ENCODE data around the gene COL8A1. TPM values are rescaled to one million over a fixed set of nuclear protein-coding genes. Genes with fewer than 3 reads are reported as not detected.

The COL8A1 gene
- total and polyA plus RNA-seq, 3 donors from 2014 or later = 1.1 to 11.5 (median 1.3) TPM

DNA sequence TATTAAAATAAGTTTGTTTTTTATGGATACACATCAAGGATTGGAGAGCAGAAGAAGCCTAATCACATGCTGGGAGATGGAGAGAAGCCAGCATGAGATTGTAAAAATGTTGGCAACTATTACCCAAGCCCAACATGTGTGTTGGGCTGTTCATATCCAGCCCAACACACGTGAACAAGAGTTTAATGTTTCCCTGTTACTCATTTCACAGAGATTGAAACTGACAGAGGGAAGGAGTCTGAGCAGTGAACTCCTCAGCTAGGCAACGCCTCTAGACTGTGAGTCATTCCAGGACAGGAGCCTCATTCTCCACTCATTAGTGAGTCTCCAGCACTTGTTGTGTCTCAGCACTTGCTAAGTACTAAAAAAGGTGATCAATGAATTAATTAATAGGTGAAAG, 136.1 kb downstream of the COL8A1 start:
- intact Hi-C loops (cut with DNase I; ENCODE audit: low total_unique reads) = no loop called here
- Histone ChIP-seq H3K4me3 (no peak overlapping the region), H3K9me3 (no peaks in the 10 kb centered on the region), H3K36me3 (ENCODE audit: low read depth, missing control alignments) (no peaks in the 10 kb centered on the region), H3K27ac (no peak overlapping the region), H3K4me1 (no peaks in the 10 kb centered on the region), H3K27me3 (no peaks in the 10 kb centered on the region)
- WGBS, 2 donors = 62 to 67% methylated on average over 2 of the region's 2 CpGs
- DNase-seq = no peak
- TF ChIP-seq POLR2A (IDR thresholded peaks at IDR 0.05) = no peak
- TF ChIP-seq, protein P1, sequence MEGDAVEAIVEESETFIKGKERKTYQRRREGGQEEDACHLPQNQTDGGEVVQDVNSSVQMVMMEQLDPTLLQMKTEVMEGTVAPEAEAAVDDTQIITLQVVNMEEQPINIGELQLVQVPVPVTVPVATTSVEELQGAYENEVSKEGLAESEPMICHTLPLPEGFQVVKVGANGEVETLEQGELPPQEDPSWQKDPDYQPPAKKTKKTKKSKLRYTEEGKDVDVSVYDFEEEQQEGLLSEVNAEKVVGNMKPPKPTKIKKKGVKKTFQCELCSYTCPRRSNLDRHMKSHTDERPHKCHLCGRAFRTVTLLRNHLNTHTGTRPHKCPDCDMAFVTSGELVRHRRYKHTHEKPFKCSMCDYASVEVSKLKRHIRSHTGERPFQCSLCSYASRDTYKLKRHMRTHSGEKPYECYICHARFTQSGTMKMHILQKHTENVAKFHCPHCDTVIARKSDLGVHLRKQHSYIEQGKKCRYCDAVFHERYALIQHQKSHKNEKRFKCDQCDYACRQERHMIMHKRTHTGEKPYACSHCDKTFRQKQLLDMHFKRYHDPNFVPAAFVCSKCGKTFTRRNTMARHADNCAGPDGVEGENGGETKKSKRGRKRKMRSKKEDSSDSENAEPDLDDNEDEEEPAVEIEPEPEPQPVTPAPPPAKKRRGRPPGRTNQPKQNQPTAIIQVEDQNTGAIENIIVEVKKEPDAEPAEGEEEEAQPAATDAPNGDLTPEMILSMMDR (IDR thresholded peaks at IDR 0.05) = no peak

DNA sequence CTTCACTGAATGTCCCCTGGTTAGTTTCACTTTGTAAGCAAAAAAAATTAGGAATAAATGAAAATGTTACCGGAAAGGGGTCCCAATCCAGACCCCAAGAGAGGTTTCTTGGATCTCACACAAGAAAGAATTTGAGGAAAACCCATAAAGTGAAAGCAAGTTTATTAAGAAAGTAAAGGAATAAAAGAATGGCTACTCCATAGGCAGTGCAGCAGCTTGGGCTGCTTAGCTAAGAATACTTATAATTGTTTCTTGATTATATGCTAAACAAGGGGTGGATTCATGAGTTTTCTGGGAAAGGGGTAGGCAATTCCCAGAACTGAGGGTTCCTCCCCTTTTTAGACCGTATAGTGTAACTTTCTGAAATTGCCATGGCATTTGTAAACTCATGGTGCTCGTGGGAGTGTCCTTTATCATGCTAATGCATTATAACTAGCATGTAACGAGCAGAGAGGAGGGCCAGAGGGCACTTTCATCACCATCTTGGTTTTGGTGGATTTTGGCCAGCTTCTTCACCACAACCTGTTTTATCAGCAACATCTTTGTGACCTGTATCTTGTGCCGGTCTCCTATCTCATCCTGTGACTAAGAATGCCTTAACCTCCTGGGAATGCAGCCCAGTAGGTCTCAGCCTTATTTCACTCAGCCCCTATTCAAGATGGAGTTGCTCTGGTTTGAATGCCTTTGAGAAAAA, 138.3 kb downstream of the COL8A1 start:
- TF ChIP-seq, protein P1 (IDR thresholded peaks at IDR 0.05) = no peak
- TF ChIP-seq POLR2A (IDR thresholded peaks at IDR 0.05) = no peak
- Histone ChIP-seq H3K4me1 (no peaks in the 10 kb centered on the region), H3K4me3 (no peak overlapping the region), H3K27me3 (no peaks in the 10 kb centered on the region), H3K27ac (no peak overlapping the region), H3K36me3 (ENCODE audit: low read depth, missing control alignments) (no peaks in the 10 kb centered on the region), H3K9me3 (no peaks in the 10 kb centered on the region)
- no peak for DNase-seq
- intact Hi-C loops (cut with DNase I; ENCODE audit: low total_unique reads) = no loop called here
- 68 to 72% methylated on average over 5 of the region's 5 CpGs for WGBS, 2 donors

DNA sequence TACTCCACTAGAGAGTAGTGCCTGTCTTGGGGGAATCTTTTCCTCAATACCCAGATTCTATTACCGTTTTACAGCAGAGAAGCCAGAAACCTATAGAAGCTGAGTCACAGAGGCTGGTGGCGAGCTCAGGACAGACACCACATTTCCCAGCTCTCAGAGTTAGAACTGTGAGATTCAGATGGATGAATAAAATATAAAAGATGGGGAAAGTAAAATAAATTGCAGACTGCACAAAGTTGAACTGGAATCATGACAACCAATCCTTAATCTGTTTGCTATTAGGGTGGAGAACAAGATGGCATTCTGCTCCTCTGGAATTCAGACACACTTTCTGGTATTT, 138.8 kb downstream of the COL8A1 start:
- Histone ChIP-seq H3K36me3 (ENCODE audit: low read depth, missing control alignments) (no peaks in the 10 kb centered on the region), H3K27ac (no peak overlapping the region), H3K4me1 (no peaks in the 10 kb centered on the region), H3K27me3 (no peaks in the 10 kb centered on the region), H3K4me3 (no peak overlapping the region), H3K9me3 (no peaks in the 10 kb centered on the region)
- intact Hi-C loops (cut with DNase I; ENCODE audit: low total_unique reads) = no loop called here
- 87 to 92% methylated on average over 2 of the region's 2 CpGs for WGBS, 2 donors
- no peak for DNase-seq
- TF ChIP-seq POLR2A (IDR thresholded peaks at IDR 0.05) = no peak
- TF ChIP-seq, protein P1 (IDR thresholded peaks at IDR 0.05) = no peak

DNA sequence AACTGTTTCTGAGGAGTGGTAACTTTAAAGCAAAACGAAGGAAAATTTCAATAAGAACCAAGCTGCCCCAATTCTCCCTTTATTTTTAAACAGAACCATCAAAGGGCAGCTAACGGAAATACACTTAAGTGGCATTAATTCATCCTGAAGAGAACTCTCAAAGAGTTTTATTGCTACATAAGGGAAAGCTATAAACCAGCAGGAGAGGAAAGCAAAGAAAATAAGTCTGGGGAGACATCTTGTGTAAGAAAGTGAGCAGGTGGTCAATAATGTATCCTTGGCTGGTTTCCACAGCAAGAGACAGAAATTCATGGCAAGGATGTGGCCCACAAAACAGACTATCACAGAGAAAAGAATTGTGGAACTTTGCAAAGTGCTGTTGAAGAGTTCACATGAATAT, 139.3 kb downstream of the COL8A1 start:
- DNase-seq = no peak
- Histone ChIP-seq H3K9me3 (no peaks in the 10 kb centered on the region), H3K27ac (no peak overlapping the region), H3K4me1 (no peaks in the 10 kb centered on the region), H3K4me3 (no peak overlapping the region), H3K27me3 (no peaks in the 10 kb centered on the region), H3K36me3 (ENCODE audit: low read depth, missing control alignments) (no peaks in the 10 kb centered on the region)
- TF ChIP-seq, protein P1 (IDR thresholded peaks at IDR 0.05) = no peak
- TF ChIP-seq POLR2A (IDR thresholded peaks at IDR 0.05) = no peak
- 77 to 81% methylated on average over 2 of the region's 2 CpGs for WGBS, 2 donors
- intact Hi-C loops (cut with DNase I; ENCODE audit: low total_unique reads) = no loop called here

DNA sequence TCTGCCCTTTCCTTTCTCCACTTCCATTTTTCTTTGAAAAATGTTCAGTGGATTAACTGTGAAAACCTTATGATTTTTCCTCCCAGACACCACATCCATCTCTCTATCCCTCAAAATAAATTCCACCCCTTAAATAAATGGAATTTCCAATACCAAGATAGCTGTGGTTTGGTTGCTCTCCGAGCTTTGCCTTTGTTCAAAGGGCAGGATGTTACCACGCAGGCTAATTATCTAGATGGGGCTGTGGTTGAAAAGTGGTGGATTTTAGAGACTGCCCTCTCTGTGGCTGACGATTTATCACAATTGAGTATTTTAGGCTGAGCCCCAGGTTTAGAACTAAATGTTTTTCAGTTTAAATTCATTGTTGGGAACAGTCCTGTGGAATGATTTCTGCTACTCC, 142.4 kb downstream of the COL8A1 start:
- H3K9me3 ChIP-seq = no peaks in the 10 kb centered on the region
- no peak overlapping the region for H3K4me3 ChIP-seq
- H3K36me3 ChIP-seq (ENCODE audit: low read depth, missing control alignments) = no peaks in the 10 kb centered on the region
- no peak for TF ChIP-seq POLR2A (IDR thresholded peaks at IDR 0.05)
- TF ChIP-seq, protein P1 (IDR thresholded peaks at IDR 0.05) = no peak
- 85 to 87% methylated on average over 3 of the region's 3 CpGs for WGBS, 2 donors
- intact Hi-C loops (cut with DNase I; ENCODE audit: low total_unique reads) = no loop called here
- DNase-seq = no peak
- no peaks in the 10 kb centered on the region for H3K4me1 ChIP-seq
- H3K27ac ChIP-seq = no peak overlapping the region
- no peaks in the 10 kb centered on the region for H3K27me3 ChIP-seq

Measured in testis (tissue), 3 donors.